Neural cell (in vitro differentiated cells): ENCODE results near the gene BPIFB4.
"Not testable (repeated sequence)": the region's sequence is repeated elsewhere in the genome, so short reads cannot be mapped to it uniquely, and the experiment has no call there.

Experiments
- CTCF ChIP-seq: fragments of 450-650 bp; IDR thresholded peaks from 2 replicates; pipeline ENCODE4 v1.5.1; 2014; ENCODE audit warnings: antibody characterized with exemption, mild to moderate bottlenecking, moderate library complexity; ENCODE audit not compliant: poor library complexity, severe bottlenecking
- EZH2 ChIP-seq: fragments of 200-600, 300-800 bp; shearing (Covaris generic), sonication (generic); IDR thresholded peaks from 2 replicates; pipeline ENCODE4 v1.6.1; 2014; ENCODE audit warnings: antibody characterized with exemption, low read length, borderline replicate concordance, mild to moderate bottlenecking; ENCODE audit not compliant: insufficient read depth, poor library complexity, severe bottlenecking
- MXI1 ChIP-seq: fragments of 450-650 bp; conservative IDR thresholded peaks from 2 replicates; pipeline ENCODE4 v1.6.1; 2014; ENCODE audit warnings: antibody characterized with exemption, mild to moderate bottlenecking; ENCODE audit not compliant: poor library complexity, severe bottlenecking
- POLR2AphosphoS5 ChIP-seq: IDR thresholded peaks from 2 replicates; pipeline ENCODE4 v1.6.1; 2012
- RAD21 ChIP-seq: fragments of 450-650 bp; conservative IDR thresholded peaks from 2 replicates; pipeline ENCODE4 v1.6.1; 2014; ENCODE audit warnings: antibody characterized with exemption, mild to moderate bottlenecking, moderate library complexity
- REST ChIP-seq: IDR thresholded peaks from 2 replicates; pipeline ENCODE4 v1.6.1; 2012; ENCODE audit warnings: borderline replicate concordance
- SMC3 ChIP-seq: fragments of 450-650 bp; conservative IDR thresholded peaks from 2 replicates; pipeline ENCODE4 v1.6.1; 2014; ENCODE audit warnings: antibody characterized with exemption, mild to moderate bottlenecking, moderate library complexity; ENCODE audit not compliant: poor library complexity
- TAF1 ChIP-seq: IDR thresholded peaks from 2 replicates; pipeline ENCODE4 v1.6.1; 2012; ENCODE audit warnings: low read depth

- TF ChIP-seq CTCF: peak; percentile 63
- TF ChIP-seq MXI1, REST, POLR2AphosphoS5, EZH2, TAF1: not testable (repeated sequence)
- TF ChIP-seq SMC3: peak; percentile 53
- TF ChIP-seq RAD21: peak; percentile 57
These were observed 16.6 kb downstream of the BPIFB4 start for GRCh38 chr20:33095902-33096584.
